ENCODE data around the gene DYNC1LI1.

DNA sequence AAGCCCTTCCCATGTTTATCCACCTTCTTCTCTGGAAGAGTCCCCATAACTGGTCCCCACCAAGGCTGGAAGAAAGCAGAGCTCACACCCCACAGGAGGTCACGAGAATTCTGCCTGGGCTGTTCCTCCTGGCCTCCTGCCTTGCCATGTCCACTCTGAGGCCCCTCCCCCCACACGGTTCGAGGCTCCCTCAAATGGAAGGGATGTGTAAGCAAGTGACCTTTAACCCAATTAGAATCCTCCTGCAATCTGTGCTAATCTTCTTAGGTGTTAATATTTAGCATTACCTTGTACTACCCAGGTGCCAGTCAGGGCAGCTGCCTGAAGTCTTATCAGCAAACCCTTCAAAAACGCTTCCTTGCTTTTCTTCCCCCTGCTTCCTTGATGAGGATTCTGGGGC lies 32.4 kb upstream of the DYNC1LI1 start:
- TF ChIP-seq, protein P1, sequence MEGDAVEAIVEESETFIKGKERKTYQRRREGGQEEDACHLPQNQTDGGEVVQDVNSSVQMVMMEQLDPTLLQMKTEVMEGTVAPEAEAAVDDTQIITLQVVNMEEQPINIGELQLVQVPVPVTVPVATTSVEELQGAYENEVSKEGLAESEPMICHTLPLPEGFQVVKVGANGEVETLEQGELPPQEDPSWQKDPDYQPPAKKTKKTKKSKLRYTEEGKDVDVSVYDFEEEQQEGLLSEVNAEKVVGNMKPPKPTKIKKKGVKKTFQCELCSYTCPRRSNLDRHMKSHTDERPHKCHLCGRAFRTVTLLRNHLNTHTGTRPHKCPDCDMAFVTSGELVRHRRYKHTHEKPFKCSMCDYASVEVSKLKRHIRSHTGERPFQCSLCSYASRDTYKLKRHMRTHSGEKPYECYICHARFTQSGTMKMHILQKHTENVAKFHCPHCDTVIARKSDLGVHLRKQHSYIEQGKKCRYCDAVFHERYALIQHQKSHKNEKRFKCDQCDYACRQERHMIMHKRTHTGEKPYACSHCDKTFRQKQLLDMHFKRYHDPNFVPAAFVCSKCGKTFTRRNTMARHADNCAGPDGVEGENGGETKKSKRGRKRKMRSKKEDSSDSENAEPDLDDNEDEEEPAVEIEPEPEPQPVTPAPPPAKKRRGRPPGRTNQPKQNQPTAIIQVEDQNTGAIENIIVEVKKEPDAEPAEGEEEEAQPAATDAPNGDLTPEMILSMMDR (IDR thresholded peaks at IDR 0.05) = no peak
- TF ChIP-seq EZH2 (IDR thresholded peaks at IDR 0.05; ENCODE audit: borderline replicate concordance, insufficient read depth, low read depth, low read length, poor library complexity, severe bottlenecking) = no peak

Measured in B cell (primary cell).